Kidney (tissue), 14 donors: ENCODE measurements around the gene HINFP. TPM values are rescaled to one million over a fixed set of nuclear protein-coding genes. Genes with fewer than 3 reads are reported as not detected.

Experiments
- DNase-seq, 5 donors: peaks; one replicate each; pipeline ENCODE4 v3.0.0-alpha.2; 2013 to 2020
- FAIRE-seq: peaks from 2 replicates; lab custom pipeline; 2012; peaks lifted over from hg19 to GRCh38; lab: Jason Lieb, UNC
- H3K27ac ChIP-seq, 2 donors: one replicate each; pipeline ENCODE4 v1.7.0; 2013; ENCODE audit warnings: low read depth in 2 of 2, low read length in 2 of 2, inconsistent platforms in 1 of 2
- H3K27me3 ChIP-seq: one replicate; pipeline ENCODE4 v1.7.1; 2013; ENCODE audit warnings: low read length, inconsistent platforms; ENCODE audit not compliant: control insufficient read depth, insufficient read depth
- H3K36me3 ChIP-seq, 3 donors: one replicate each; pipeline versions ENCODE4 v1.7.0 to v1.7.1; 2013; ENCODE audit warnings: low read length in 3 of 3, control low read depth in 1 of 3, inconsistent platforms in 1 of 3; ENCODE audit not compliant: insufficient read depth in 3 of 3, control insufficient read depth in 2 of 3
- H3K4me1 ChIP-seq, 3 donors: one replicate each; pipeline versions ENCODE4 v1.7.0 to v1.7.1; 2013; ENCODE audit warnings: low read length in 3 of 3, inconsistent platforms in 1 of 3, low read depth in 1 of 3; ENCODE audit not compliant: control insufficient read depth in 2 of 3, insufficient read depth in 2 of 3
- H3K4me3 ChIP-seq, 3 donors: one replicate each; pipeline versions ENCODE4 v1.7.0 to v1.8.1; 2013; ENCODE audit warnings: low read length in 3 of 3, control low read depth in 1 of 3, inconsistent platforms in 1 of 3
- H3K9ac ChIP-seq, 3 donors: one replicate each; pipeline versions ENCODE4 v1.7.0 to v1.7.1; 2013; ENCODE audit warnings: low read length in 3 of 3, control low read depth in 1 of 3, inconsistent platforms in 1 of 3
- H3K9me3 ChIP-seq, 3 donors: one replicate each; pipeline versions ENCODE4 v1.7.0 to v1.7.1; 2013; ENCODE audit warnings: low read length in 3 of 3, control low read depth in 1 of 3, inconsistent platforms in 1 of 3; ENCODE audit not compliant: control insufficient read depth in 2 of 3, insufficient read depth in 1 of 3
- intact Hi-C: fragments of 100-400 bp; cut with DNase I; formaldehyde crosslinking; loops from one replicate; pipeline ENCODE4 v1.11.1; 2022
- polyA plus RNA-seq: library from polyadenylated mRNA; stranded (reverse); fragments of 350-450 nt; fragmentation: Illumina TruSeq; extraction: RNeasy Lipid Tissue Mini Kit (QIAGEN cat#74804); gene quantifications from one replicate; pipeline ENCODE4 v1.2.3, GENCODE V29; 2014; ENCODE audit warnings: low read depth, low replicate concordance; ENCODE audit not compliant: insufficient read depth
- total RNA-seq: library from RNA; stranded (reverse); fragmentation: NEBNext Ultra II Directional; extraction: Animal tissue kit (Norgen Biotek cat#: 25700); gene quantifications from one replicate; pipeline ENCODE4 v1.2.1, GENCODE V29; 2021
- TF ChIP-seq, protein P1 (sequence below): IDR thresholded peaks from 3 replicates; pipeline ENCODE4 v1.5.1; 2012; ENCODE audit warnings: mild to moderate bottlenecking, moderate library complexity, borderline replicate concordance; ENCODE audit not compliant: insufficient read depth; ENCODE audit errors: extremely low read depth
- donor health status: control.
- donor health status: control.
- donor health status: control.
- donor health status: control.
- donor health status: control.
- donor health status: DM: yes; HTN: yes; CAD: no.
- donor health status: Normal renal cell carcinoma (clear cell type).

HINFP gene
- total and polyA plus RNA-seq, 2 donors from 2014 or later: 14.5 to 29.1 TPM

DNA sequence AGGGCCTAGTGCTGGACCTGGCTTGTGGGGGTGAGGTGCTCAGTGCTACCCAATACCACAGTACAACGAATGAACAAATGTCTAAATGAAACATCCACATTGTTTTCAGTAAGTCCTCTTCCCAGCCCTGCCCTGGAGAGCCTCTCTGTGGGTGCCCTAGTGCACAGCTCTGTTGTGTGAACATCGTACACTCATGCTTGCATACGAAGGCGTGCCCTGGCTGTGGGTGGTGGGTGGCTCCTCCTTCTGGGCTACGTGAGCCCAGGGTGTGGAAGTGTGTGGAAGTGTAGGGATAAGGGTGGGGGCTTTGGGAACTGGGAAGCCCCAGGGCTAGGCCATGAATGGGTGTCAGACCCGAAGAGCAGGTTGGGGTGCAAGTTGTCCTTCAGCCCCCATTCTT lies 46.6 kb downstream of the HINFP start:
- H3K4me1 ChIP-seq: peaks cover 0 to 5% (median 2%) of the 10 kb centered on the region in 3 donors
- intact Hi-C loops: no loop called here
- H3K27ac ChIP-seq: peak overlapping the region; percentile 84 to 86
- no peaks in the 10 kb centered on the region for H3K36me3 ChIP-seq
- TF ChIP-seq, protein P1, sequence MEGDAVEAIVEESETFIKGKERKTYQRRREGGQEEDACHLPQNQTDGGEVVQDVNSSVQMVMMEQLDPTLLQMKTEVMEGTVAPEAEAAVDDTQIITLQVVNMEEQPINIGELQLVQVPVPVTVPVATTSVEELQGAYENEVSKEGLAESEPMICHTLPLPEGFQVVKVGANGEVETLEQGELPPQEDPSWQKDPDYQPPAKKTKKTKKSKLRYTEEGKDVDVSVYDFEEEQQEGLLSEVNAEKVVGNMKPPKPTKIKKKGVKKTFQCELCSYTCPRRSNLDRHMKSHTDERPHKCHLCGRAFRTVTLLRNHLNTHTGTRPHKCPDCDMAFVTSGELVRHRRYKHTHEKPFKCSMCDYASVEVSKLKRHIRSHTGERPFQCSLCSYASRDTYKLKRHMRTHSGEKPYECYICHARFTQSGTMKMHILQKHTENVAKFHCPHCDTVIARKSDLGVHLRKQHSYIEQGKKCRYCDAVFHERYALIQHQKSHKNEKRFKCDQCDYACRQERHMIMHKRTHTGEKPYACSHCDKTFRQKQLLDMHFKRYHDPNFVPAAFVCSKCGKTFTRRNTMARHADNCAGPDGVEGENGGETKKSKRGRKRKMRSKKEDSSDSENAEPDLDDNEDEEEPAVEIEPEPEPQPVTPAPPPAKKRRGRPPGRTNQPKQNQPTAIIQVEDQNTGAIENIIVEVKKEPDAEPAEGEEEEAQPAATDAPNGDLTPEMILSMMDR: no peak
- FAIRE-seq: no peak
- no peak for DNase-seq
- no peaks in the 10 kb centered on the region for H3K9me3 ChIP-seq
- H3K4me3 ChIP-seq: no peak overlapping the region
- no peaks in the 10 kb centered on the region for H3K27me3 ChIP-seq
- H3K9ac ChIP-seq: no peak overlapping the region

DNA sequence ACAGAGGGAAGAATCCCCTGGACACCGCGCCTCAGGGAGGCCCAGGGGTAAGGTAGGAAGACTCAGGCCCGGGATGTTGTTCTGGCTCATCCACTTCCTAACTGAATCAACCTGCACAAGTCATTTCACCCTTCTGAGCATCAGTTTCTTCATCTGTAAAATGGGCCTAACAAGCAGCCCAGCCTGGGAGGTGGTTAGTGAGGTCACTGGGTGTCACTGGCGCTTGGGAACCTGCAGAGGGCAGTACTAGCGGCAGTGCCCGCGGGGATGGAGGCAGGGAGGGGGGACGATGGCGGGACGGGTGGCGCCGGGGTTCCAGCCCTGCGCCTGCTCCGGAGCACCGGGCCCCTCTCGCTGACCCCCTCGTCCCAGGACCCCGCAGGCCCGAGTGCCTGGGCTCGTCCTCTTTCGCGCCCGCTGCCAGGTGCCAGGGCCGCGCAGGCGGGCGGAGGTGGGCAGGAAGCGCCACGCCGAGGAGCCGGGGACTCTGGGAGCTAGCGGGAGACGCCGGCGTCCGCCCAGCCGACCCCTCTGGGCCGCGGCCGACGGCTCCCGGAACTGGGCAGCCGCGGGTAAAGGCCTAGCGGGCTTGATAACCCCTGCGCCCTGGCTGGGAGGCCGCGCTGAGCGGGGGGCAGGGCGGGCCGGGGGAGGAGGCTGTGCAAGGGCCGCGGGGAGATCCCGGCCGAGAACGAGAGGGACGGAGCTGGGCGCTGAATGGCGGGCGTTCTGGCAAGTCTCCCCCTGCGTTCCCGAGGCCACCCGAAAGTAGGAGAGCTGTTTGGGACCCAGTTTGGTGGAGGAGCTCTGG lies 47.3 kb downstream of the HINFP start, which contains the start of gene NLRX1:
NLRX1 (plus strand) TSS at position 255 of the 811 bp plus-strand sequence. CDS start 2,679 bp downstream, outside the sequence.
- no peak for FAIRE-seq
- peak within 1 kb of the TSS; percentile 29 to 96 (median 89) for H3K9ac ChIP-seq
- peak within 1 kb of the TSS; percentile 84 to 86 for H3K27ac ChIP-seq
- TF ChIP-seq, protein P1: peak; percentile 74
- H3K9me3 ChIP-seq: no peaks in the 10 kb centered on the region
- intact Hi-C loops: no loop called here
- H3K36me3 ChIP-seq: no peaks in the 10 kb centered on the region
- DNase-seq: peak; percentile 88 to 93 (median 92)
- peak within 1 kb of the TSS; percentile 51 to 81 (median 76) for H3K4me3 ChIP-seq
- H3K4me1 ChIP-seq: peaks cover 0 to 5% (median 2%) of the 10 kb centered on the region in 3 donors
- no peaks in the 10 kb centered on the region for H3K27me3 ChIP-seq

DNA sequence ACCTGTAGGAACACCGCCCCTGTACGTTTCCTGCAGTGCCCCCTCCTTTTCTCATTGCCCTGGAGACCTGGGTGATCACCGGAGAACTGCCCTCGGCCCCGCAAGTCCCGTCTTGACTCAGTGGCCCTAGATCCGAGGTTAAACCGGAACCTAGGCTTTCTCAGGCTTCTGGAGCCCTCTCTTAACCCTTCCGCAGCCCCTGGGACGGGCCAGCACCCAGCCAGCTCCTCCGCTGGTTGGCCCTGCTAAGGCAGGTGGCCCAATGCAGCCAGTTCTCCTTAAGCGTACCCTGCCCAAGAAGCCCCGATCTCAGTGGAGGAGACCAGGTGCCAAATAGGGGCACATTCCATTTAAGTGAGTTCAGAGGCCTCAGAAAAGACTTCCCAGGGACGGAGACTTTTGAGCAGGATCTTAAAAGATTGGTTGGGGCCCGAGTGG lies 47.9 kb downstream of the HINFP start:
- Histone ChIP-seq H3K9ac (peak overlapping the region; percentile 29 to 96 (median 89)), H3K36me3 (peaks cover 0 to 2% (median 0%) of the 10 kb centered on the region in 3 donors), H3K9me3 (no peaks in the 10 kb centered on the region), H3K4me3 (peak overlapping the region; percentile 51 to 81 (median 76)), H3K4me1 (peaks cover 0 to 5% (median 2%) of the 10 kb centered on the region in 3 donors), H3K27me3 (no peaks in the 10 kb centered on the region), H3K27ac (peak overlapping the region; percentile 84 to 86)
- FAIRE-seq: no peak
- intact Hi-C loops: no loop called here
- TF ChIP-seq, protein P1: no peak
- peak in 3 of 5 donors; percentile 33 to 73 (median 58) for DNase-seq
